Sciatic nerve (tissue), 2 donors: ENCODE measurements around the gene NTF4. TPM values are rescaled to one million over a fixed set of nuclear protein-coding genes. Genes with fewer than 3 reads are reported as not detected.
A peak's percentile ranks its signal among the peaks of the same experiment; 100 is the strongest.

Source experiments
- ATAC-seq: fragments of 200-7000 bp; cut with Tn5 transposase; one replicate; pipeline ENCODE4 v1.9.1; 2020; ENCODE audit warnings: mild to moderate bottlenecking, moderate library complexity
- DNase-seq: peaks from one replicate; pipeline ENCODE4 v3.0.0-alpha.2; 2020; ENCODE audit warnings: low spot score
- intact Hi-C: fragments of 100-400 bp; cut with DNase I; formaldehyde crosslinking; loops from one replicate; pipeline ENCODE4 v1.14.2; 2022
- total RNA-seq: library from RNA; stranded (reverse); fragmentation: NEBNext Ultra II Directional; extraction: Animal tissue kit (Norgen Biotek cat#: 25700); gene quantifications from one replicate; pipeline ENCODE4 v1.2.1, GENCODE V29; 2021
- donor health status: DM: no; HTN: no; CAD: no.
- donor health status: DM: no; HTN: no; CAD: no.

NTF4 gene
- not detected for total RNA-seq

GRCh38 chr19:49064768-49065611, at the start of gene NTF4:
TSS of gene NTF4 (minus strand) at chr19:49064818. CDS start at chr19:49061997, 2,821 bp downstream.
- DNase-seq: no peak
- no peak for ATAC-seq
- intact Hi-C loops: no loop called here

GRCh38 chr19:49113762-49114629, 49.4 kb upstream of the NTF4 start, which contains the start of gene LIN7B:
TSS of gene LIN7B (plus strand) at chr19:49114370. CDS start at chr19:49114405, 35 bp downstream.
- DNase-seq (peak; percentile 78), ATAC-seq (peak; percentile 54)
- intact Hi-C loops: no loop called here

- no peak for DNase-seq
- ATAC-seq: no peak
- intact Hi-C loops: no loop called here
Observed at GRCh38 chr19:49111218-49111998, 46.8 kb upstream of the NTF4 start.

- no peak for ATAC-seq
- DNase-seq: no peak
- intact Hi-C loops: no loop called here
Observed at GRCh38 chr19:49110567-49110966, 45.9 kb upstream of the NTF4 start.

GRCh38 chr19:49109569-49110233, 45.1 kb upstream of the NTF4 start:
- DNase-seq (no peak), ATAC-seq (no peak)
- intact Hi-C loops: no loop called here

GRCh38 chr19:49109051-49109450, 44.4 kb upstream of the NTF4 start:
- intact Hi-C loops: no loop called here
- no peak for DNase-seq

GRCh38 chr19:49107625-49108459, 43.2 kb upstream of the NTF4 start:
- intact Hi-C loops: no loop called here
- DNase-seq: no peak
- ATAC-seq: no peak

More at GRCh38 chr19:49109051-49109450, 44.4 kb upstream of the NTF4 start:
- no peak for ATAC-seq

- DNase-seq (peak; percentile 67), ATAC-seq (peak; percentile 48)
- intact Hi-C loops: no loop called here
Observed at GRCh38 chr19:49106648-49107135, 42.1 kb upstream of the NTF4 start.

GRCh38 chr19:49104229-49104864, 39.7 kb upstream of the NTF4 start:
- intact Hi-C loops: no loop called here
- peak; percentile 31 for ATAC-seq
- no peak for DNase-seq

- intact Hi-C loops: no loop called here
- no peak for ATAC-seq
- DNase-seq: no peak
Observed at GRCh38 chr19:49103331-49104085, 38.9 kb upstream of the NTF4 start.

GRCh38 chr19:49102303-49102702, 37.7 kb upstream of the NTF4 start:
- intact Hi-C loops: no loop called here
- ATAC-seq (no peak), DNase-seq (no peak)

GRCh38 chr19:49101160-49101559, 36.5 kb upstream of the NTF4 start:
- intact Hi-C loops: no loop called here

GRCh38 chr19:49098795-49099194, 34.2 kb upstream of the NTF4 start:
- ATAC-seq (no peak), DNase-seq (no peak)
- intact Hi-C loops: no loop called here

More at GRCh38 chr19:49101160-49101559, 36.5 kb upstream of the NTF4 start:
- DNase-seq (no peak), ATAC-seq (no peak)

- intact Hi-C loops: no loop called here
- peak; percentile 76 for DNase-seq
- ATAC-seq: peak; percentile 77
Observed at GRCh38 chr19:49097453-49098288, 33.1 kb upstream of the NTF4 start.
